NCI-H2227 (cell line): ENCODE data around the gene MLLT1.
"Not testable (repeated sequence)": the region's sequence is repeated elsewhere in the genome, so short reads cannot be mapped to it uniquely, and the experiment has no call there.

ENCODE experiments used
- DNase-seq: peaks from one replicate; lab custom pipeline; 2025; ENCODE audit not compliant: unreplicated experiment; lab: John Stamatoyannopoulos, UW

Gene MLLT1

GRCh38 chr19:6279931-6280591 lies at the start of gene MLLT1:
Gene MLLT1 (minus strand): TSS chr19:6279975. CDS start chr19:6279784, 191 bp downstream.
- peak; percentile 96 for DNase-seq

DNA sequence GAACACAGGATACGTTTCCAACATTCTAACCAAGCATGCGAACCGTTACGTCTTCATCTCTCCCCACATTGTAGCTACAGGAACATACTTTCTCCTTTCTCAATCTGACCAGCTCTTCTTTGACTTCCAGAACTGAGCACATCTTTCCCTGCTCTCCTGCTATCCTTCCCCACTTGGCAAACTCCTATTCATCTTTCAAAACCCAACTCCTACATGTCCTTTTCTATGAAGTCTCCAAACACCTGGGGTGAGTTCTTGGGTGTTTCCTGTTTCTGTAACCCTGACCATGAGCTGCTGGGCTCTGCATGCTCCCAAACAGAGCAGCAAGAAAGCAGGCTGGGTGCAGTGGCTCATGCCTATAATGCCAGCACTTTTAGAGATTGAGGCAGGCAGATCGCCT lies 47.0 kb upstream of the MLLT1 start:
- DNase-seq, result no peak

- no peak for DNase-seq
Measured at GRCh38 chr19:6325614-6326013, 45.8 kb upstream of the MLLT1 start.

DNA sequence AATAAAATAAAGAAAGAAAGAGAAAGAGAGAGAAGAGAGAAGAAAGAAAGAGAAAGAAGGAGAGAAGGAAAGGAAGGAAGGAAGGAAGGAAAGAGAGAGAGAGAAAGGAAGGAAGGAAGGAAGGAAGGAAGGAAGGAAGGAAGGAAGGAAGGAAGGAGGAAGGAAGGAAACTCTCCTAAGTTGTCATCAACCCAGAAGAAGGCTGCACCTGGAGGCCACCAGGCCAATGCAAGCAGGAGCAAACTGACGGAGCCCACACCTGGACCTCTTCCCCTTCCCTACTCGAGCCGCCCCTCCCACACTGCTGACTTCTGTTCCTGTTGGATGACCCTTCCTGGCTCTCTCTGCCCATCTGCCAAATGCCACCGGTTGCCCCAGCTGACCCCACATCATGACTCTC lies 45.0 kb upstream of the MLLT1 start:
- DNase-seq, result no peak

DNA sequence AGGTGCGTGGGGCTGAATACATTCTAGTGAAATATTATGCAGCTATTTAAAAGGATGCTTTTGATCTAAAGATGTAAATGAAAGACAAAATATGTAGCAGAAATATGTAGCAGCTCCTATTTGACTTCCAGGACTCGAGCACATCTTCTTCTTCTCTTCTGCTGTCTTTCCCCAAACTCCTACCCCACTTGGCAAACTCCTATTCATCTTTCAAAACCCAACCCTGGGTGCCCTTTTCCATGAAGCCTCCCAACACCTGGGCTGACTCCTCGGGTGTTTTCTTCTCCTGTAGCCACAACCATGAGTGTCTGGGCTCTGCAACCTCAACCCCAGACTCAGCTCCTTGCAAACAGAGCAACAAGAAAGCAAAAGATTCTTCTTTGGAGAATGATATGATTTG lies 42.5 kb upstream of the MLLT1 start:
- no peak for DNase-seq

GRCh38 chr19:6319376-6319775 lies 39.6 kb upstream of the MLLT1 start:
- DNase-seq, result no peak

- DNase-seq, result no peak
Measured at GRCh38 chr19:6318772-6319171, 39.0 kb upstream of the MLLT1 start.

GRCh38 chr19:6315646-6316045 lies 35.9 kb upstream of the MLLT1 start:
- not testable (repeated sequence) for DNase-seq

- DNase-seq, result no peak
Measured at GRCh38 chr19:6313398-6313969, 33.7 kb upstream of the MLLT1 start.

GRCh38 chr19:6312018-6312417 lies 32.2 kb upstream of the MLLT1 start:
- DNase-seq, result no peak

DNA sequence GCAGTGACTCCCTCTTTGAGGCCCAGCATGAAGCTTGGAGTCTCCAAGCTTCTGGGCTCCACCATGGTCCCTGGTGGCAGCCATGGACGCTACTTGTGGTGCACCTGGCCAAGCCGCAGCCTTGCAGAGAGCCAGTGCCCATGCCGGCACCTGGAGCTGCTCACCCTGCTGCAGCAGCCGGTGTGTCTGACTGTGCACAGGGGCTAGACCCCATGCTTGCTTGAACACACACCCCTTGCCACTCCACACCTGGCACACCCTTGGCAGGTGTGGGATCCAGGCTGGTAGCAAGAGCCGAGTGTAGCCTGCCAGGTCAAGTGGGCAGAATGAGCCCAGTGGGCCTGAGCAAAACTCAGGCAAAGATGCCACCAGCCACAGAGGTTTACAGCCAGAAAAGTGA lies 18.6 kb upstream of the MLLT1 start:
- no peak for DNase-seq

GRCh38 chr19:6297202-6297601 lies 17.4 kb upstream of the MLLT1 start:
- DNase-seq, result no peak

GRCh38 chr19:6292006-6292405 lies 12.2 kb upstream of the MLLT1 start:
- DNase-seq, result no peak

DNA sequence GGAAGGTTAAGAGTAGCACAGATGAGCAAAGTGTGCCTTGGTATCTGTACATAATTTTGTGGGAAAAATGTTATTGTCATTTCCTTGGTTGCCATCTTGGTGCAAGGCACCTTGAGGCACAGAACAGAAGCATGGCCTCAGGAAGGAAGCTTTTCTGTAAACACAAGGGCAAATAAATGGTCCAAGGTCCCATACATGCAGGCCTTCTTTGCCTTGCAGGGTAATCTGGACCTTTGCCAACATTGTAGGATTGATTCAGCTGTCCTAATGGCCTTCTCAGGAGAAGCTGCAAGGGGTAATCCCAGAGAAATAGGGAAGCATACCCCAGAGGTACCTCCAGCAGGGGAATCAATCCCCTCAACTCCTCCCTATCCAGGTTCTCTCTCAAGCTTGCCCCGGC lies 9.0 kb upstream of the MLLT1 start:
- DNase-seq, result no peak

GRCh38 chr19:6287269-6287885 lies 7.6 kb upstream of the MLLT1 start:
- DNase-seq, result no peak

DNA sequence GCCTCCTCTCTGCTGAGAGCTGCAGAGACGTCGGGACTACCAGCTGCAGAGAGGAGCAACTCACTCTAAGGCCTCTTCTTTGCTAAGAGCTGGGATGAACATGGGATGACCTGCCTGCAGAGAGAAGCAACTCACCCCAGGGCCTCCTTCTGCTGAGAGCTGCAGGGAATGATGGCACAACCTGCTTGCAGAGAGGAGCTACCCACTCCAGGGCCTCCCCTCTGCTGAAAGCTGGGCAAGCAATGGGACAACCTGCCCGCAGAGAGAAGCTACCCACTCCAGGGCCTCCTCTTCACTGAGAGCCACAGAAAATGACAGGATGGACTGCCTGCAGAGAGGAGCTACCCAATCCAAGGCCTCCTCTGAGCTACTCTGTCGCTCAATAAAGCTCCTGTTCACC lies 6.9 kb upstream of the MLLT1 start:
- DNase-seq, result no peak

DNA sequence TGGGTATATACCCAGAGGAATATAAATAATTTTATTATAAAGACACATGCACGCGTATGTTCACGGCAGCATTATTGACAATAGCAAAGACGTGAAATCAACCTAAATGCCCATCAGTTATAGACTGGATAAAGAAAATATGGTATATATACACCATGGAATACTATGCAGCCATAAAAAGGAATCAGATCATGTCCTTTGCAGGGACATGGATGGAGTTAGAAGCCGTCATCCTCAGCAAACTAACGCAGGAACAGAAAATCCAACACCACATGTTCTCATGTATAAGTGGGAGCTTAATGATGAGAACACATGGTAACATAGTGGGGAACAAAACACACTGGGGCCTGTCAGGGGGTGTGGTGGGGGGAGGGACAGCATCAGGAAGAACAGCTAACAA lies 2.6 kb upstream of the MLLT1 start:
- DNase-seq, result not testable (repeated sequence)

DNA sequence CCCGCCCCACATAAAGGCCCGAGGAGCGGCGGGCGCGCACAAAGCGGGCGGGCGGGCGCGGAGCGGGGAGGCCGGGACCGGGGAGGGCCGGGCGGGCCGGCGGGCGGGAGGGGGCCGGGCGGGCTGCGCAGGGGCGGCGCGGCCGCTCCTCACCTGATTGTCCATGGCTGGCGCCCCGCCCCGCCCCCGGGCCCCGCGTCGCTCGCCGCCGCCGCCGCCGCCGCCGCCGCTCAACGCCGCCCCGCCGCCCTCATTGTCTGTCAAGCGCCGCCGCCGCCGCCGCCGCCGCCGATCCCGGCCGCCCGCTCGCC lies 200 bp downstream of the MLLT1 start:
- no peak for DNase-seq

GRCh38 chr19:6278740-6279619 lies 795 bp downstream of the MLLT1 start:
- DNase-seq, result no peak

DNA sequence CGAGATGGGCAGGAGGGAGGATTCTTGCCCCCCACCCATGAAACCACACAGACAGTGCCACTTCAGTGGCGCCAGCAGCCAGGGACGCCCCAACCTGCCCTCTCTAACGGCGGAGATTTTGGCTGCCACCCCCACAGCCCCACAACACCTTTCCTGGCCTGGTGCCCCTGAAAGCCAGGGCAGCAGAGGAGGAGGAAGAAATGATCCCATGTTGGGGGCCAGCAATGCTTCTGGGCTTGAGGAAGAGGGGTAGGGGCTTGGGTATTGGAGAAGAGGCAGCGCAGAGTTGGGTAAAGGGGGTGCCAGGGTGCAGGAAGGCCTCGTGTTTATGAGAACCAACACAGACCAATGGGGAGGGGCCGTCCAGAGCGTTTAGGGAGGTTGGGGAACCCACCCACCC lies 1.7 kb downstream of the MLLT1 start:
- DNase-seq, result no peak

DNA sequence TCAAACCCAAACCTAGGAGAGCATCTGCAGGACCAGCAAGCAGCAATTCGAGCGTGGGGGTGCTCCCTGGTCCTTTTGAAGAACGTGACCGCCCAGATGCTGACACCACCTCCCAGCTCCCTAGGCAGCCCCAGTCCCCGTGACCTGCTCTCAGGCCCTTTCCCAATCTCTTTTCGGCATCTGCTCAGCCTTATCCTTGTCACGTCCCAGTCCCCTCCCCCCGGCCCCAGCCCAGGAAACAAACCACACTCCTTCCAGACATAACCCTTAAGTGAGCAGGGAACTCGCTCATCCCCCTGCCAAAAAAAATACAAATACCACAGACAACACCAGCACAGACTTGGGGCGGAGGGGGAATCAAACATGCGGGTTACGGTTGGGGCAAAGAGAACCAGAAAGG lies 3.3 kb downstream of the MLLT1 start:
- DNase-seq, result no peak

DNA sequence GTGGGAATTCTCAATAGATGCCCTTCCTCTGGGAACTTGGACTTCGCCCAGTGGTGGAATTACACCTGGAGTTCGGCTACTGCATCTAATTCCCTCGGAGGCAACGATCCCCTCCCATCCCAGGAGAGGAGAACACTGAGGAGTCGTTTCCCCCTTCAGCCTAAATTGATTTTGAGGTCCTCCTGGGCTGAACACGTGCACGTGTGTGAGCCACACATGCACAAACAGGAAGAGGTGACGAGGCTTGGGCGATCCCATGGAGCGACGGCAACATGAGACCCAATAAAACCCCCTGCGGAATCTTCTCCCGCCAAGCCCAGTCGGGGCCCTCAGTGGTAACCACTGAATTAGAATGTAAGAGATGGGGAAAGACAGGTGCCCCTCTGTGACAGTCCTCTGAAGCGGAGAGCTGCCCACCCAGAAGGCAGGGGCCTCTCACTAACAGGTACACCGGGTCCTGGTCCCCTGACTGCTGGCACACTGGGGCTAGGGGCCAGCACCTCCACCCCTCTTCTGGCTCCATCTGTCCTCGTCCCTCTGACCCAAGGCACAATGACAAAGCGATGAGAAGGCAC lies 4.5 kb downstream of the MLLT1 start:
- DNase-seq, result no peak
